Stimulated activated memory B cell treated with anti-CD40 and anti-IgM and Interleukin-4, amounts not matched to agents 10 μg/mL and 1 μg/mL and 100 μg/mL, for 72 hours (primary cell): Measurements from ENCODE around the gene FARP2.
"Not testable (repeated sequence)": the region's sequence is repeated elsewhere in the genome, so short reads cannot be mapped to it uniquely, and the experiment has no call there.

Experiments used
- ATAC-seq: fragments of 150-1000 bp; cut with Tn5 transposase; 2 replicates; pipeline ENCODE4 v1.10.0; 2021
- H3K27ac Mint-ChIP-seq: one replicate; pipeline ENCODE4 v1.8.0; 2022; ENCODE audit warnings: mild to moderate bottlenecking, mixed read lengths
- H3K27me3 Mint-ChIP-seq: one replicate; pipeline ENCODE4 v1.8.0; 2022; ENCODE audit warnings: mixed read lengths
- H3K36me3 Mint-ChIP-seq: one replicate; pipeline ENCODE4 v1.8.0; 2022; ENCODE audit warnings: mixed read lengths
- H3K4me1 Mint-ChIP-seq: one replicate; pipeline ENCODE4 v1.8.0; 2022; ENCODE audit warnings: mixed read lengths
- H3K4me3 Mint-ChIP-seq: one replicate; pipeline ENCODE4 v1.8.0; 2022; ENCODE audit warnings: mild to moderate bottlenecking, moderate library complexity, mixed read lengths
- H3K9me3 Mint-ChIP-seq: one replicate; pipeline ENCODE4 v1.8.0; 2022; ENCODE audit warnings: mixed read lengths

FARP2 gene

GRCh38 chr2:241511091-241511741 lies 155.1 kb downstream of the FARP2 start:
- H3K4me1 Mint-ChIP-seq: peaks cover 39% of the 10 kb centered on the region
- no peaks in the 10 kb centered on the region for H3K9me3 Mint-ChIP-seq
- ATAC-seq: no peak
- H3K4me3 Mint-ChIP-seq: no peak overlapping the region
- no peaks in the 10 kb centered on the region for H3K27me3 Mint-ChIP-seq
- no peak overlapping the region for H3K27ac Mint-ChIP-seq
- H3K36me3 Mint-ChIP-seq: no peaks in the 10 kb centered on the region

- ATAC-seq: no peak
- peaks cover 11% of the 10 kb centered on the region for H3K9me3 Mint-ChIP-seq
- H3K27me3 Mint-ChIP-seq: no peaks in the 10 kb centered on the region
- H3K36me3 Mint-ChIP-seq: no peaks in the 10 kb centered on the region
- no peak overlapping the region for H3K27ac Mint-ChIP-seq
- no peak overlapping the region for H3K4me3 Mint-ChIP-seq
- H3K4me1 Mint-ChIP-seq: peaks cover 22% of the 10 kb centered on the region
Measured at GRCh38 chr2:241514553-241514952, 158.5 kb downstream of the FARP2 start.

- H3K9me3 Mint-ChIP-seq: peaks cover 11% of the 10 kb centered on the region
- H3K36me3 Mint-ChIP-seq: no peaks in the 10 kb centered on the region
- no peak overlapping the region for H3K27ac Mint-ChIP-seq
- H3K4me3 Mint-ChIP-seq: no peak overlapping the region
- ATAC-seq: no peak
- H3K4me1 Mint-ChIP-seq: peaks cover 19% of the 10 kb centered on the region
- no peaks in the 10 kb centered on the region for H3K27me3 Mint-ChIP-seq
Measured at GRCh38 chr2:241514986-241515737, 159.1 kb downstream of the FARP2 start.

- Mint-ChIP-seq H3K36me3 (no peaks in the 10 kb centered on the region), H3K4me3 (no peak overlapping the region), H3K27me3 (peaks cover 8% of the 10 kb centered on the region), H3K27ac (no peak overlapping the region), H3K9me3 (peaks cover 11% of the 10 kb centered on the region), H3K4me1 (peaks cover 13% of the 10 kb centered on the region)
- ATAC-seq: no peak
Measured at GRCh38 chr2:241516520-241516965, 160.5 kb downstream of the FARP2 start.

GRCh38 chr2:241517297-241517696 lies 161.2 kb downstream of the FARP2 start:
- Mint-ChIP-seq H3K4me1 (peaks cover 13% of the 10 kb centered on the region), H3K36me3 (no peaks in the 10 kb centered on the region), H3K4me3 (no peak overlapping the region), H3K9me3 (peaks cover 11% of the 10 kb centered on the region), H3K27ac (no peak overlapping the region), H3K27me3 (peaks cover 8% of the 10 kb centered on the region)
- ATAC-seq: no peak

GRCh38 chr2:241519669-241520068 lies 163.6 kb downstream of the FARP2 start:
- Mint-ChIP-seq H3K36me3 (no peaks in the 10 kb centered on the region), H3K27me3 (peaks cover 8% of the 10 kb centered on the region), H3K9me3 (peaks cover 11% of the 10 kb centered on the region), H3K4me1 (peaks cover 13% of the 10 kb centered on the region), H3K27ac (no peak overlapping the region), H3K4me3 (no peak overlapping the region)
- no peak for ATAC-seq

GRCh38 chr2:241522477-241522876 lies 166.4 kb downstream of the FARP2 start:
- Mint-ChIP-seq H3K4me3 (no peak overlapping the region), H3K9me3 (peaks cover 7% of the 10 kb centered on the region), H3K4me1 (no peaks in the 10 kb centered on the region), H3K36me3 (no peaks in the 10 kb centered on the region), H3K27ac (no peak overlapping the region), H3K27me3 (peaks cover 8% of the 10 kb centered on the region)
- no peak for ATAC-seq

- not testable (repeated sequence) for ATAC-seq, H3K36me3 Mint-ChIP-seq, H3K27me3 Mint-ChIP-seq, H3K9me3 Mint-ChIP-seq, H3K27ac Mint-ChIP-seq, H3K4me1 Mint-ChIP-seq, H3K4me3 Mint-ChIP-seq
Measured at GRCh38 chr2:241525818-241526780, 170.0 kb downstream of the FARP2 start.

GRCh38 chr2:241530571-241530970 lies 174.5 kb downstream of the FARP2 start:
- ATAC-seq: no peak
- no peak overlapping the region for H3K4me3 Mint-ChIP-seq
- H3K27me3 Mint-ChIP-seq: peaks cover 25% of the 10 kb centered on the region
- no peaks in the 10 kb centered on the region for H3K36me3 Mint-ChIP-seq
- no peaks in the 10 kb centered on the region for H3K4me1 Mint-ChIP-seq
- peaks cover 6% of the 10 kb centered on the region for H3K9me3 Mint-ChIP-seq
- H3K27ac Mint-ChIP-seq: no peak overlapping the region

- Mint-ChIP-seq H3K36me3 (no peaks in the 10 kb centered on the region), H3K27me3 (peaks cover 25% of the 10 kb centered on the region), H3K27ac (no peak overlapping the region), H3K4me1 (no peaks in the 10 kb centered on the region), H3K9me3 (peaks cover 3% of the 10 kb centered on the region), H3K4me3 (no peak overlapping the region)
- ATAC-seq: no peak
Measured at GRCh38 chr2:241531161-241531722, 175.2 kb downstream of the FARP2 start.

GRCh38 chr2:241532168-241532567 lies 176.1 kb downstream of the FARP2 start:
- Mint-ChIP-seq H3K27ac (no peak overlapping the region), H3K9me3 (no peaks in the 10 kb centered on the region), H3K27me3 (peaks cover 25% of the 10 kb centered on the region), H3K4me1 (no peaks in the 10 kb centered on the region), H3K4me3 (no peak overlapping the region), H3K36me3 (no peaks in the 10 kb centered on the region)
- ATAC-seq: no peak

- Mint-ChIP-seq H3K4me1 (no peaks in the 10 kb centered on the region), H3K4me3 (no peak overlapping the region)
Measured at GRCh38 chr2:241532733-241533601, 176.9 kb downstream of the FARP2 start.

GRCh38 chr2:241534293-241534692 lies 178.2 kb downstream of the FARP2 start:
- no peak overlapping the region for H3K4me3 Mint-ChIP-seq
- no peak overlapping the region for H3K27ac Mint-ChIP-seq
- H3K36me3 Mint-ChIP-seq: no peaks in the 10 kb centered on the region
- peaks cover 37% of the 10 kb centered on the region for H3K27me3 Mint-ChIP-seq
- H3K9me3 Mint-ChIP-seq: no peaks in the 10 kb centered on the region
- ATAC-seq: no peak
- H3K4me1 Mint-ChIP-seq: no peaks in the 10 kb centered on the region

More at GRCh38 chr2:241532733-241533601, 176.9 kb downstream of the FARP2 start:
- Mint-ChIP-seq H3K9me3 (no peaks in the 10 kb centered on the region), H3K27ac (no peak overlapping the region), H3K27me3 (peaks cover 25% of the 10 kb centered on the region), H3K36me3 (no peaks in the 10 kb centered on the region)
- ATAC-seq: peak; percentile 56

- no peaks in the 10 kb centered on the region for H3K4me1 Mint-ChIP-seq
- H3K9me3 Mint-ChIP-seq: no peaks in the 10 kb centered on the region
- no peak overlapping the region for H3K4me3 Mint-ChIP-seq
- H3K27me3 Mint-ChIP-seq: peaks cover 38% of the 10 kb centered on the region
- no peak for ATAC-seq
- no peak overlapping the region for H3K27ac Mint-ChIP-seq
- H3K36me3 Mint-ChIP-seq: no peaks in the 10 kb centered on the region
Measured at GRCh38 chr2:241534701-241535375, 178.8 kb downstream of the FARP2 start.
